Left cardiac atrium (tissue), 4 donors: ENCODE results near the gene FAM163B. TPM values are rescaled to one million over a fixed set of nuclear protein-coding genes. Genes with fewer than 3 reads are reported as not detected.

Experiments
- ATAC-seq, 2 donors: fragments of 200-7000 bp; cut with Tn5 transposase; one replicate each; pipeline ENCODE4 v1.9.1; 2020; ENCODE audit warnings: mild to moderate bottlenecking in 2 of 2, moderate library complexity in 2 of 2
- DNase-seq: peaks from one replicate; pipeline ENCODE4 v3.0.0-alpha.2; 2020
- intact Hi-C, 2 donors: fragments of 100-400 bp; cut with DNase I; formaldehyde crosslinking; loops; one replicate each; pipeline versions ENCODE4 v1.14.1 to v1.15.1; 2022 to 2023
- total RNA-seq, 2 donors: library from RNA; stranded (reverse); fragmentation: NEBNext Ultra II Directional; extraction: Animal tissue kit (Norgen Biotek cat#: 25700); gene quantifications; one replicate each; pipeline ENCODE4 v1.2.1, GENCODE V29; 2021
- donor health status: DM: no; HTN: yes; CAD: no.
- donor health status: DM: no; HTN: yes; CAD: no; lungs with severe emphysema.
- donor health status: DM: yes; HTN: yes; CAD: no.
- donor health status: Dilated cardiomyopathy.

FAM163B gene
- total RNA-seq, 2 donors from 2014 or later = 0.37 TPM; not detected in 1

- intact Hi-C loops = loop anchor here in 1 of 2 donors (5.0 kb wide), 1 partner anchor 42 kb away; no protein-coding TSS in a partner anchor
- peak in 1 of 2 donors; percentile 8 for ATAC-seq
- DNase-seq = no peak
Measured at GRCh38 chr9:133539991-133540697, 69.0 kb downstream of the FAM163B start.

GRCh38 chr9:133538851-133539833 lies 70.0 kb downstream of the FAM163B start:
- ATAC-seq (peak; percentile 44 to 59), DNase-seq (peak; percentile 72)
- intact Hi-C loops = loop anchor here in 1 of 2 donors (5.0 kb wide), 1 partner anchor 43 kb away; no protein-coding TSS in a partner anchor

GRCh38 chr9:133538176-133538575 lies 71.0 kb downstream of the FAM163B start:
- intact Hi-C loops = loop anchor here in 1 of 2 donors (5.0 kb wide), 1 partner anchor 44 kb away; no protein-coding TSS in a partner anchor
- ATAC-seq (no peak), DNase-seq (no peak)

- DNase-seq = no peak
- intact Hi-C loops = loop anchor here in 1 of 2 donors (5.0 kb wide), 1 partner anchor 45 kb away; no protein-coding TSS in a partner anchor
- no peak for ATAC-seq
Measured at GRCh38 chr9:133537257-133537656, 71.9 kb downstream of the FAM163B start.

GRCh38 chr9:133536536-133536935 lies 72.7 kb downstream of the FAM163B start:
- DNase-seq = no peak
- no peak for ATAC-seq
- intact Hi-C loops = loop anchor here in 1 of 2 donors (5.0 kb wide), 1 partner anchor 46 kb away; no protein-coding TSS in a partner anchor

GRCh38 chr9:133536080-133536479 lies 73.1 kb downstream of the FAM163B start:
- ATAC-seq (no peak), DNase-seq (no peak)
- intact Hi-C loops = loop anchor here in 1 of 2 donors (5.0 kb wide), 1 partner anchor 46 kb away; no protein-coding TSS in a partner anchor

GRCh38 chr9:133535306-133535877 lies 73.8 kb downstream of the FAM163B start:
- DNase-seq (no peak), ATAC-seq (no peak)
- intact Hi-C loops = loop anchor here in 1 of 2 donors (5.0 kb wide), 1 partner anchor 47 kb away; no protein-coding TSS in a partner anchor

GRCh38 chr9:133534346-133535291 lies 74.6 kb downstream of the FAM163B start, which contains the start of gene ADAMTSL2:
TSS of gene ADAMTSL2 (plus strand) at chr9:133534704. CDS start at chr9:133536713, 2,009 bp downstream.
- intact Hi-C loops = loop anchor here (5.0 kb wide), 2 partner anchors 48 to 193 kb away; no protein-coding TSS in a partner anchor
- ATAC-seq = peak; percentile 84 to 86
- peak; percentile 85 for DNase-seq

- DNase-seq (no peak), ATAC-seq (peak; percentile 13 to 27)
- intact Hi-C loops = loop anchor here (2.0 to 5.0 kb wide), 2 partner anchors 193 kb away; no protein-coding TSS in a partner anchor
Measured at GRCh38 chr9:133533857-133534256, 75.3 kb downstream of the FAM163B start.

GRCh38 chr9:133532937-133533668 lies 76.1 kb downstream of the FAM163B start:
- DNase-seq = peak; percentile 79
- peak; percentile 36 to 45 for ATAC-seq
- intact Hi-C loops = loop anchor here (2.0 to 5.0 kb wide), 2 partner anchors 194 kb away; no protein-coding TSS in a partner anchor

- intact Hi-C loops = loop anchor here in 1 of 2 donors (5.0 kb wide), 1 partner anchor 196 kb away; no protein-coding TSS in a partner anchor
- ATAC-seq = no peak
- DNase-seq = no peak
Measured at GRCh38 chr9:133531293-133531692, 77.9 kb downstream of the FAM163B start.

GRCh38 chr9:133529874-133530273 lies 79.3 kb downstream of the FAM163B start:
- ATAC-seq (no peak), DNase-seq (no peak)
- intact Hi-C loops = loop anchor here in 1 of 2 donors (5.0 kb wide), 1 partner anchor 197 kb away; no protein-coding TSS in a partner anchor

GRCh38 chr9:133529457-133529856 lies 79.7 kb downstream of the FAM163B start:
- no peak for DNase-seq
- intact Hi-C loops = no loop called here
- ATAC-seq = no peak

- intact Hi-C loops = no loop called here
- no peak for ATAC-seq
- DNase-seq = no peak
Measured at GRCh38 chr9:133528876-133529241, 80.3 kb downstream of the FAM163B start.

GRCh38 chr9:133528001-133528875 lies 81.0 kb downstream of the FAM163B start:
- intact Hi-C loops = no loop called here
- no peak for ATAC-seq
- DNase-seq = no peak

- ATAC-seq (peak; percentile 80 to 89), DNase-seq (no peak)
- intact Hi-C loops = no loop called here
Measured at GRCh38 chr9:133527444-133527920, 81.7 kb downstream of the FAM163B start.
